MV-4-11 (cell line): Measurements from ENCODE around the gene FOXN3.
A peak's percentile ranks its signal among the peaks of the same experiment; 100 is the strongest.

Source experiments
- DNase-seq: peaks from one replicate; lab custom pipeline; 2025; lab: John Stamatoyannopoulos, UW

Gene FOXN3

DNA sequence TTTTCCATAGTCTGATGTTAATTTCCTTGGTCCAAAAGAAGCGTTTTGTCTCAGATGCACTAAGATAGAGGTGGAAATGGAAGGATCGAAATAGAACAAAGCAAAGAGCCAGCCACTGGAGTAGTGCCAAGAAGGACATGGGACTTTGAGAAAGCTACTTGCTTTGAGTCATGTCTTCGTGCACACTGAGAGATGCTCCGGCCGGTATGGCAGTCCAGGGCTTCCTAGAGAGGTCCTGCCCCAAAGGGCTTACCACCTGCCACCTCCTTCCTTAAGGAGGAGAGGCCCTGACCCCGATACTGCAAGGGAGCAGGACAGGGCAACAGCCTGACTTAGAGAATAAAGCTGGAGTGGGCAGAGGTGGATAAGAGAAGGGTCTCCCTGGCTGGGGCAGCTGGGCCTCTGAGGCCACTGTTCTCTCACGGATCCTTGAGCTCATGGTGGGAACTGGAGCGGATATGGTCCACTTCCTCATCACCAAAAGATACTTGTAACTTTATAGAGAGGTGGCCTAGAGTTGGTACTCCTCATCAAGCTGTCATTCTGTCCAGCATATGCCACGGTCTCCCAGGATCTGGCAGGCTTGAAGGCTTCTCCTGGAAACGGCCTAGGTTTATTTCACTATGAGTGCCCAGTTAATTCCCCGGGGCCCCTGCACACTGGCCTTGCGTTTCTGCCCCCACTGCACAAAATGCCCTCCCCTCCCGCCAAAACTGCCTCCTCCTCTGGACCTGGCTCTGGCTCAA is 57.4 kb downstream of the FOXN3 start:
- peak; percentile 6 for DNase-seq

DNA sequence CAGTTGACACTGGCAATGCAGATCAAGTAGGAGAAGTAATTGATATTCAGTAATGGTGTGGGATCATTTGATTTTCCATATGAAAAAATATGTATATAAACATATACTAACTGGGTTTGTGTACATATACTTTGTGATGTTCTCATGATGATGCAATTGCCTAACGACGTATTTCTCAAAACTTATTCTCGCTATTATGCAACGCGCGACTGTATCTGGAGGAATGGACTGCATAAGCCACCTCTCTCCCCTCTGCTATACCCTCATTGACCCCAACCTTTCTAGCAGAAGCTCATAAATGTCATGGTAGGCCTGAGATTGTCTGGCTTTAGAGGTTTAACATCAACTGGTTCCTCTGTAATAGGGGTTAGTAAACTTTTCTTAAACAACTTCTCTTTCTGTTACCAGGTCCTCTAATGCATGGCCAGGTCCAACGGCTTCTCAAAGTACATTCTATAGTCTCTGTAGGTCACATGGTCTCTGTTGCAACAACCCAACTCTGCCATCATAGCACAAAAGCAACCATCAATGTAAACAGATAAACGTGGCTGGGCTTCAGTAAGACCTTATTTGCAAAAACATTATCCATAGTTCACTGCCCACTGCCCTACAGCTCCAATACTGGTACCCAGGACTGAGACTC is 59.3 kb downstream of the FOXN3 start:
- DNase-seq: peak; percentile 91

DNA sequence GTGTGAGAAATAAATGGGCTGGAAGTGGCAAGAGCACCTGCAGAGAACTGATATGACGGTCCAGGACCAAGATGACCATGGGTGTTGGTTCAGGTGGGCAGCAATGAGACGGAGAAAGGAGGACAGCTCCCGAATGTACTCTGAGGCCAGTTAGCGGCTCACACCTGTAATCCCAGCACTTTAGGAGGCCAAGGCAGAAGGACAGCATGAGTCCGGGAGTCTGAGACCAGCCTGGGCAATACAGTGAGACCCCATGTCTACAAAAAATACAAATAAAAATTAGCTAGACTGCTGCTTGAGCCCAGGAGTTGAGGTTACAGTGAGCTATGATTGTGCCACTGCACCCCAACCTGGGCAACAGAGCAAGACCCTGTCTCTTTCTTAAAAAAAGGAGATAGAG is 60.1 kb downstream of the FOXN3 start:
- peak; percentile 18 for DNase-seq

DNA sequence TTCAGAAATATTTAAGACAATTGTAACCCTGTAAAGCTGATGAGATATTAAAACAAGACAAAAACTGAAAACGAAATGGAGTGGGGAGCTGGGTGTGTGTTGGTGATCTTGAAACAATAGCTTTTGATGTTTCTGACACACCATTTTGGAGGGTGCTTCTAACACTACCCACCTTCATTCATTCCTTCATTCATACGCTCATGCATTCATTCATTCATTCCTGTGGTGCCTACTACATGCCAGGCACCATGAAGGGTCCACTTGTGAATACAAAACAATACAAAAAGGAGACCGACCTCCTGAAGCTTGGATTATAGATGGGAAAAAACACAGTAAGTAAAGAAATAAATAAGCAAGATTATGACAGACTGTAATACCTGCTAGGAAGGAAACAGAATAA is 60.5 kb downstream of the FOXN3 start:
- no peak for DNase-seq

DNA sequence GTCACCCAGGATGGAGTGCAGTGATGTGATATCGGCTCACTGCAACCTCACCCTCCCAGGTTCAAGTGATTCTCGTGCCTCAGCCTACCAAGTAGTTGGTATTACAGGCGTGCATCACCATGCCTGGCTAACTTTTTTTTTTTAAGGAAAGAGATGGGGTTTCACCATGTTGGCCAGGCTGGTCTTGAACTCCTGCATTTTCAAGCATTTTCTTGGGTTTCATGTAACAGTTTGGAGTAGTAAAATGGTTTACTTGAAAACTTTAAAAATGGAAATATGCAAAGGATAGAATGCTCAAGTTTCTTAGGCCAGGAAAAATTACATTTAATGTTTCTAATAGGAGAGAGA is 63.3 kb downstream of the FOXN3 start:
- no peak for DNase-seq

DNA sequence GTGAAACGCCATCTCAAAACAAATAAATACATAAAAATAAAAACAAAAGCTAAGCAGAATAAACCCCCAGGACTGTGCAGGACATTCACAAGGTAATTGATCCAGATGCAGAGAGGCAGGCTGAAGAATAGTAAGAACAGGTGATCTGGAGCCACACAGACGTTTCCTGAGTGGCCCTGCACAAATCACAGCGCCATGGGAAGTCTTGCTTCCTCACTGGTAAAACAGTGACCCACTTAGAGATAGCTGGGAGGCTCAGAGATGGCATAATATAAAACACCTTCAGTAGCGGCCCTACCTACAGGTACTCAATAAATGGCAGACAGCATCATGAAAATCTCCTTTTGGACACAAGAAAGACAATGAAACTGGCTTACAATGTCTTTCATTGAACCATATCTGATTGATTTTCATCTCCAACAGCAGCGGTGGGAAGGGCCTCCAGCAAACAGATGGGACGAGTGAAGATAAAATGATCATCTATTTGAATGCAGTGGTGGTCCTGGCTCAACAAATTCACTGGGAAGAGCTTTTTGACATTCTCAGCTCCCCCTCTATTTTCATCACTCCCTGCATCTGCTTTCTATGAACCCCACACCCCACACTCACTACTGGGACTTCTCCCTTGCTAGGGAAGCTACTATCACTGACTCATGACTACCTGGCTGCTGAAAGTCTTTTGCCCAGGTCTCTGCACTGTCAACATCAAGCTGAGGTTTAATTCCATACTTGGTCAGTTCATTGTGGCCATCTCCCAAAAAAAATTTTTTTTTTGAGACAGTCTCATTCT is 63.9 kb downstream of the FOXN3 start:
- no peak for DNase-seq

DNA sequence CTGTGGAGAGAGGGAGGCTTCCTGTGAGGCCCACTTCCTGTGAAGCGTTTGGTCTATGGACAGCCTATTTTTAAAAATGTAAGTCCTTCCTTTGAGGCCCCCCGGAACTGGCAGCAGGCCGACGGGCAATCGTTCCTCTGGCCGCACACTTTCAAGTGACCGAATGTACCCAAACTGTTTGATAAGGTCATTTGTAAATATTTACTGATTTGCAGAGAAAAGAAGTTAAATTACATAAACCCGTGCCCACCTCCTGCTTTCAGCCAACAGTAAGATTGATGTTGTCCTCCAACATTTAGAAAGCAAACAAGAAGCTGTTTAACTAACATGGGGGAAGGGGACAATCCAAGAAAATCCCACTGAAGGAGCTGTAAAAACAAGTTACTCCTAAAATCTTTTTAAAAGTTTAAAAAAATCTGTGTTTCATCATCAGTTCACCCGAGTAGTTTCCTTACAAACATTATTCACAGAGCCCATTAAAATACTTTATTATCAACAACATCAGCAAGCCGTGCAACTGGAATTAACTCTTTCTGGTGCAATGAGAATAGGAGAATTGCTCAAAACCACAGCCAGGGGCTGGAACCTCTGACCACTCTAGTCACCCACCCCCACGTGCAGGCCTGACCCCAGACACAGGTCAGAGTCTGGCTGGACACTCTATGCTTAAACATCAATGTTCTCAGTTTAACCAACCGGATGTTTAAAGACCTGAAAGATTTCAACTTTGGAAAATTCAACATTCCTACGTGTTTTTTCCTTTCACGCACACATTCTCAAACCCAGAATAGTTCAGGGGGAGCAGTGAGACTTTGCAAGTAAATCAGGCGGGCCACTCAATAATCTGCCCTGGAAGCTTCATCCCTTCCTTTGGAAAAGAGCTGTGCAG is 65.3 kb downstream of the FOXN3 start:
- DNase-seq: peak; percentile 84

DNA sequence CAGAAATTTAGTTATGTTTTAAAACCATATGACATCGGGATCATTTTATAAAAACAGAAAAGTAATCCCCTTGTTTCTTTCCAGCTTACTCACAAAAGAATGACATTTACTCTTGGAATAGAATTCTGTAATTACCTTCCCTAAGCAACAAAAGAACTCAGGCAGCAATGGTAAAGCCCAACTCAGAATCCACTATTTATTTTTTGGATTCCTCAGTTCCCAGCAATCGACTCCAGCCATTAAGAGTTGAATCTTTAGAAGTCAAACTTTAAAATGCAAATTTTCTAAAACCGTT is 65.9 kb downstream of the FOXN3 start:
- DNase-seq: no peak

DNA sequence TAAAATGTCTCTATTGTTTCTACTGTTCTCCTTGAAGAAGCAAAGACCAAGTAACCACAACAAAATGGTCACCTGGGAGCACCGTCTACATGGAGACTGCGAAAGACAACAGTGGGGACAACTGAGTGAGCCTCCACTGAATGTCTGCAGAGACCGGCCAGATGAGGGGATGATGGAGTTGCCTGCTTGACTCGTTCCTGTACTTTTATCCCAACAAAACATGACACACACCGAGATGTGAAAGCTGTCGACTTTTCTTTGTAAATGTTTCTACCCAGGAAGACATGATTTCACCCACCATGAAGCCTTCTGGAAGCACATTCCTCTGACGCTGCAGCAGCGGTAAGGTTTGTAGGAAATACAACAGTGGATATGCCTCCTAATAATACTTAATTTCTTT is 66.9 kb downstream of the FOXN3 start:
- no peak for DNase-seq

DNA sequence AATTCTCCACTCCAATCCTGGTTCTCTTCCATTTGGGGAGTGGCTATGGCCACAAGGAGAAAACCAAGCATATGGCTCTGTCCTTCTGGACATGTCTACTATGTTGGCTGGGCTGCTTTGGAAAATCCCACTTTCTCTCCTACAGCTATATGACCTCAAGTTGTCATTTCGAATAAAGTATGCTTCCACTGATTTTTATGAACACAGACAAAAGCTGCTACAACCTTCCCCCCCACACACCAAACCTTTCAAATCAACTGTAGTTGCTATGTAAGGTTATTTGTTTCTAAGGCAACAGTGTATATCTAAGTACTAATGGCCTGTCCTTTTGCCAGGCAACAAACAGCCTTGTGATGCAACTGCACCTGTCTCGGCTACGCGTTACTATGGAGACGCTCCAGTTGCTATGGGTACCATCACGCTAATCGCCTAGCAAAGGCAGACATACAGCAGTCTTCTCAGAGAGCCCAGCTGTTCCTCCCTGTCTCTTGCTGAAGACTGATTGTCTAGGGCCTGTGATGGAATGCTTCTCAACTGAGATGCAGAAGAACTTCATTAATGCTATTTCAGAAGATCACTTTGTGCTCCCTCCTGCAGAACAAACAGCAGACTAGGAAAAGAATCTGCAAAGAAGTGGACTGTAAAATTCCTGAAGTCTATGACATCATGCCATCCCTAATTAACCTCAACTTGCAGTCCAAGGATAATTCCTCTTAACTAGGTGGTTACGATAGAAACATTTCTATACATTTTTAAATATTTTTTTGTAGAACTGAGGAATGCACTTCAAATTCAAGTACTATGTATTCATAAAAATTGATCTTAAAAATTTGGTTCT is 67.6 kb downstream of the FOXN3 start:
- peak; percentile 25 for DNase-seq

DNA sequence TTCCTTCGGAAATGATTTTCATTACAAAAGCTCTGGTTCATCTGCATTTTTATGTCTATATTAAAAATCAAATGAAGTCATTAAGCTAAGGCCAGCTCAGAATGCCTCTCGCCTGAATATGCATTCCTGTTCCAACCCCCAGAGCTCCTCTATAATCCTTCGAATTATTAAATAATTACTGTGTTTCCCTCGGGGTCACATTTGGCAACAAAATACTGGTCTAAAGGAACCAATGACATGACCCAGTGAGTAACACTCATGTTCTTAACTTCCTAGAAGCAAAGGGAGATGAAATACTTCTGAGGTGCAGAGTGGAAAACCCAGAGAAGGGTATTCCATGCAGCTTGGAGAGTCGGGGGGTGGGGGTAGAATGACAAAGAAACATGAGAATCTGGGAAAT is 68.3 kb downstream of the FOXN3 start:
- DNase-seq: no peak

DNA sequence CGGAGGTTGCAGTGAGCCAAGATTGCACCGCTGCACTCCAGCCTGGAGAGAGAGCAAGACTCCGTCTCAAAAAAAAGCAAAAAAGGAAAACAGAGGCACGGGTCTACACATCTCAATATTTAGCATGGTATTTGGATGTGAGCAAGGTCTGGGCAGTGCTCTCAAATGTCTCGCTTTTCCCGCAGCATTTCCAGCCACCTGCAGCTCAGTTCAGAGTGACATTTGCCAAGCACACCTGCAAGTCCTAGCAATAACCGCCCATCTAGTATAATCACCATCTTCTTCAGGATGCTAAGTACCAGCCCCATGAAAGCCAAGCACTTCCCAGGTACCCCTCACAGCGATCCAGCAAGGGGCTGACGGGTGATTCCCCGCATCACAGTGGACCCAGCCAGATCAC is 69.1 kb downstream of the FOXN3 start:
- no peak for DNase-seq

DNA sequence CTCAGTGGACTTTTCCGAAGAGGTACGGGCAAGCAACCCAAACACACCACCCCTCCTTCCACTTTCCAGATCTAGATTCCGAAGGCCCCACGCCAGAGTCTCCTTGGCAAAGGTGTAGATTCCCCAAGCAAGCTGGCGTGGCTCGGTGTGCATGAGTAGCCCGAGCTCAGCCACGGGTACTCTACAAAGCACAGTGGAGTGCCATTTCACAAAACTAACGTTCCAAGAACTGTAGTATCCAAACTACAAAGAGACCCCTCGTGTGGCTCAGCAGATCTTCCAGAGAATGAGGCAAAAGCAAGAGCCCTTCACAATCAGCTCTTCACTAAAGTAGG is 72.1 kb downstream of the FOXN3 start:
- DNase-seq: no peak

DNA sequence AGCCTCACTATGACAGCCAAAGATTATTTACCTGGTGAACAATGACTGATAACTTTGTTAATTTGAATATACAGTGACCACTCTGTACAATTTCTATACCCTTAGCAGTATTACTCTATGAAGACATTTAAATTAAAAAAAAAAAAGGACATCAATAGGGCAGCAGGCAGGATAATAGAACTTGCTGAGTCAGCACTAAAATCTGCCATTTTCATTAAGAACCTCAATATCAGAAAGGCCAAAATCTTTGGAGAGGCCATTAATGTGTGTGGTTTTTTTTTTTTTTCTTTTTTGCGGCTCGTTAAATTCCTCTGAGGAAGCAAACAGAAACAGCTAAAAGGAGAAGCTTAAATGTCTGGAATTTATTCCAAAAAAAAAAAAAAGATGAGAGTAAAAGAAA is 73.7 kb downstream of the FOXN3 start:
- no peak for DNase-seq

DNA sequence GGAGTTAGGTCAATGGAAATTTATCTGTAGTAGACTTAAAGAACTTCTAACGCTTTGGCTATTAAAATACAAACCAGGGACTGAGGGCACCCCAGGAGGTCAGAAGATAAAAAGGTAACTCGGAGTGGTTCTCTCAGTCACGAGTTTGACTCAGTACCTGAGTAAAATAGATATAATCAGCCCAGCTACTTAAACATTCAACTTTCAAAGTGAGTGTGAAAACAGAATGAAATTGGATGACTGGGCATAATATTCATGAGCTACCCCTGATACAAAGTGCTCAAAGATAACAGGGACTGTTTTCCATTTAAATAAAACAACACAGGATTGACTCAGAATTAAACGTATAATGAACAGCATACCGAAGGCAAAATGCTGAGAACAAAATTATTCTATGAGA is 75.0 kb downstream of the FOXN3 start:
- DNase-seq: no peak

DNA sequence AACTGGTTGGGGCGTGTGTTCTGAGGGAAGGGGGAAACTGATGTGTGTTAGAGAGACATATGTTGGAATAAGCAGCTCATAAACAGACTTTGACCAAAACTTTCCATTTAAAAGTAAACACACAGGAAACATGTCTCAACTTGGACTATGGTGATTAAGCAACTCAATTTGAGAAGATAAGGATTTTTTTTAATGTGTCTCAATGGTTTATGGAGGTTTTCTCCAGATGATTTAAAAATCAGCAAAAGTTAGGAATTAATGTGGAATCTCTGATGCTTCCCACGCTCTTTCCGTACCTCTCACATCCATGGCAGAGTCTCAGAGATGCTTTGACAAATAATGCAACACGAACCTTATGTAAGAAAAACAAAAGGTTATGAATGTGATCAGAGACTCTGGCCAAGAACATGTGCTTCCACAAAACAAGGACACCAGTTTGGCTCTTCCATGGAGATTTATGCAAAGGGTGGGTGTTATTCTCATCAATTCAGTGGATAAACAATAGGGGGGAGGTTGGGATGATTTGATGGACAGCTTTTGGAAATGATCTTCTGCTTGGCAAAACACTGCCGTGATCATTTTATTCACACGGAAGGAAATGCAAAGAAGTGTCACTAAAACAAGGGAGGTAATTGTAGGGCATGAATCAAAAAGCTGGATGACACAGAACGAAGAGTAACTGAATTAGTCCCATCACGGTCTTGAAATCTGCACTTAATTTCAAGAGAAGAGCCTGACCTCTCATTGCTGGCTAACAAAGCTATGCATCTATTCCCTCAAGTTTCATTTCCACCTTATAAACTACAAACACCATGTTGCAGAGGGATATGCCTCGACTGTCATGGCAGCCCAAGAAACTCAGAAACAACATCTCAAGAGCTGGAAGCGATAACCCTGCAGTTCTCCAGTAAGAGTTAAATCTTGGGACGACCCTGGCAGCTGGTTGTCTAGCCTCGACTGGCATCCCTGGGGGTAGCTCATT is 76.5 kb downstream of the FOXN3 start:
- DNase-seq: peak; percentile 47

DNA sequence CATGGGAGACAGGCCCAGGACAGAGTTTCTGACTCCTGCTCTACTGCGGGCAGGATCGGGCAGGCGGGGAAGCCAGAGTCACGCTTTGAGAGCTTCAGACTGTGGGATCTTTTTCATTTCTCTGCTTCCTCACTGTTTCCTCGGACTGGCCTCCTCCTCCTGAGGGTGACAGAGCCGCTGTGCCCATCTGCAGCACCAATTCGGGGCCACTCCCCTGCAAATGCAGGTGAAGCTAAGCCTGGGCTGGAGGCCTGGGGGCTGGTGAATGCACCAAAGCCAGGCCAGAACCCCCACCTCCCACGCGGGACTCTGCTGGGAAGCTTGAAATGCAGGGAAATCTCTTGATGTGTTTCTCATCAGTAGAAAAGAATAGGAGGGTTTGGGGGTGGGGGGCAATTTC is 77.5 kb downstream of the FOXN3 start:
- no peak for DNase-seq

DNA sequence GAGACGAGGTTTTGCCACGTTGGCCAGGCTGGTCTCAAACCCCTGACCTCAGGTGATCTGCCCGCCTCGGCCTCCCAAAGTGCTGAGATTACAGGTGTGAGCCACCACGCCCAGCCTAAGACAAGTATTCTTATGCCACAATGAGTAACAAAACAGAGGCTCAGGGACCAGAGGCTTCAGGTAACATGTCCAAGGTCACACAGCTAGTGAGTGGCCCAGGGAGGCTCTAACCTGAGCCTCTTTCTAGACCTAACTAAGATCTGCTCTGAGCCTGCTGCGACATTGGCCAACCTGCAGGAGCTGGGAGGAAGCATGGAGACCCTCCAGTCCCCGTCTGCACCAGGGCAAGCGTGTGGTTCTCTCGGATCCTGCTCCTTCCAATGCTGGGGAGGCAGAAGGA is 77.9 kb downstream of the FOXN3 start:
- DNase-seq: no peak

DNA sequence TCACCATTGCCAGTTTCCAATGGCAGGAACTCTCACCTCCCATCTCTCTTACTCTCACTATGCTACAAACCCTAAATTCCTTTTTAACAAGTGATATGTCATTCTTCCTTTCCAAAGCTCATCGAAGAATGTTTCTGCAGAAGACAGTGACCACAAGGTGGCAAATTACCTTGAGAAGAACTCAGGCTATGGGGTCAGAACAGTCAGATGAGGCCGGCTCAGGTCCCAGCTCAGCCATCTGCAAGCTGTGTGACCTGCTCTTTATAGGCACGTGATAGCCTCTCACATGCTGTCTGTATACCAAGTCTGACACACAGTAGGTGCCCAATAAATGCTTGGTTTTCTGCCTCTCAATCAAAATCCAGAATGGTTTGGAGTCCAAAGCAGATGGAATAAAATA is 80.7 kb downstream of the FOXN3 start:
- DNase-seq: no peak

DNA sequence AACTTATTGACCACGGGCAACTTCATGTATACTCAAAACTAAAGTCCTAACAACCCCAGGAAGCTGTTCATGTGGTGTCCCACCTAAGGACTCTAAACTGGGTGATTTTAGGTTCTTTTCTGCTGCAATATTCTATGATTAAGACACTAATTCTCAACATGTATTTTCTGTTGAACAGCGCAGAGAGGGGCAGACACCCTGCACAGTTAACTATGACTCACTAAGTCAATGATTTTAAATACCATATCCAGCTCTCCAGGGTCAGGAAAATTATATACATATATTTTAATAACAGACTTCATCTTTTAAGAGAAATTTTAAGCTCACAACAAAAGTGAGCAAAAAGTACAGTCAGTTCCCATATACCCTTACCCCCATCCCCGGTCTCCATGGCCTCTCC is 85.0 kb downstream of the FOXN3 start:
- DNase-seq: no peak

DNA sequence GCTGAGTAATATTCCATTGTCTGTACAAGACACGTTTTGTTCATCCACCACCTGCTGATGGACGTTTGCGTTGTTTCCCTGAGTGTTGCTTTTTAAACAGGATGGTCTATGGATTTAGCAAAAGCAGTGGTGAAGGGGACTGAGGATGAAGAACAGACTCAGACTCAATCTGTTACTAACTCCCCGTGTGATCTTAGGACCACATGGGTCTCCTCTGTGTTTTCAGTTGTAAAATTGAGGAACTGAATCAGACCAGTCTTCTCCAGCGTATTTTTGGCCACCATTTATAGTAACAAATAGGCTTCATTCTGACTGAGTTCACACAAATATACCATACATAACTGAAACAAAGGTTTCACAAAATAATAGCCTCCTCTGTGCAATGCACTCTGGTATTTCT is 85.6 kb downstream of the FOXN3 start:
- peak; percentile 88 for DNase-seq
